ENCODE data around the gene NEBL. TPM values are rescaled to one million over a fixed set of nuclear protein-coding genes. Genes with fewer than 3 reads are reported as not detected.

The NEBL gene
- total and polyA plus RNA-seq, 2 donors from 2014 or later = 13.8 to 21.2 TPM

DNA sequence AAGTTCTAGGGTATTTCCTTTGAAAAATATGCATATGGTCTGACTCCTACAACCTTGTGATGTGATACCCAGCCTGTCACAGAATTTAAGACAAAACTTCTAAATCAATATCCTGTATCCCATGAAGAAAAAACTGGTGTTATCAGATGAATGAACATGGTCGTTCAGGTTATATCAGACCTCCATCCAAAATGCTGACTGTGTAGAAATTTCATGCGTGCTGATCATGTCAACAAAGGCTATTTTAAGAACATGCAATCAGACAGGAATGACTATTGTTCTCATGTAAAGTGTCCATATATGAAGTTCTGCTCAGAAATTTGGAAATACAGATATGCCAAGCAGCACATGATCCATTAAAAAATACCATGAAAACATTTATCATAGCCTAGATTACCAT is 62.3 kb downstream of the NEBL start:
- intact Hi-C loops (cut with DNase I) = no loop called here
- no peaks in the 10 kb centered on the region for H3K27me3 ChIP-seq (ENCODE audit: control insufficient read depth, insufficient read depth, low read length)
- peaks cover 0 to 7% (median 2%) of the 10 kb centered on the region in 3 donors for H3K9me3 ChIP-seq (ENCODE audit: control insufficient read depth in 2 of 3, insufficient read depth in 1 of 3, low read length in 3 of 3)
- H3K36me3 ChIP-seq (ENCODE audit: control insufficient read depth in 2 of 3, insufficient read depth in 3 of 3, low read length in 3 of 3) = peaks cover 0 to 4% (median 0%) of the 10 kb centered on the region in 3 donors
- H3K27ac ChIP-seq (ENCODE audit: low read depth in 2 of 2, low read length in 2 of 2) = no peak overlapping the region
- TF ChIP-seq CTCF (IDR thresholded peaks at IDR 0.05; ENCODE audit: borderline replicate concordance, extremely low read depth, insufficient read depth) = no peak
- no peak overlapping the region for H3K4me3 ChIP-seq (ENCODE audit: low read length in 3 of 3)
- DNase-seq (no peak), FAIRE-seq (no peak)
- no peaks in the 10 kb centered on the region for H3K4me1 ChIP-seq (ENCODE audit: control insufficient read depth in 2 of 3, insufficient read depth in 2 of 3, low read depth in 1 of 3, low read length in 3 of 3)
- no peak overlapping the region for H3K9ac ChIP-seq (ENCODE audit: low read length in 3 of 3)

DNA sequence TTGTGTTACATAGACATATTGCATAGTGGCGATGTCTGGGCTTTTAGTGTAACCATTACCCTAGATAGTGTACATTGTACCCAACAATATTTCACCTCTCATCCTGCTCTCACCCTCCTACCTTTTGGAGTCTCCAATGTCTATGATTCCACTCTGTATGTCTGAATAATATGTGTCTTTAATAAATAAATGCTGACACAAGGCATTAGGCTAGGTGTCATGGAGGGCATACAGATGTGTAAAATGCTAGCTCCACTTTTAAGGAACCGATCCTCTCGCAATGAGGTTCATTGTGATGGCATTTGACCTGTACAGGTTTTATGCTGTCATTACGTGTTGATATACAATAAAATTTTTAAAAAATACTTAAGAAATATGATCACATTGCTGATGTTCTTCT is 74.3 kb downstream of the NEBL start:
- intact Hi-C loops (cut with DNase I) = no loop called here
- H3K9ac ChIP-seq (ENCODE audit: low read length in 3 of 3) = no peak overlapping the region
- H3K27ac ChIP-seq (ENCODE audit: low read depth in 2 of 2, low read length in 2 of 2) = no peak overlapping the region
- no peak for TF ChIP-seq CTCF (IDR thresholded peaks at IDR 0.05; ENCODE audit: borderline replicate concordance, extremely low read depth, insufficient read depth)
- DNase-seq = no peak
- H3K4me1 ChIP-seq (ENCODE audit: control insufficient read depth in 2 of 3, insufficient read depth in 2 of 3, low read depth in 1 of 3, low read length in 3 of 3) = no peaks in the 10 kb centered on the region
- FAIRE-seq = no peak
- no peaks in the 10 kb centered on the region for H3K9me3 ChIP-seq (ENCODE audit: control insufficient read depth in 2 of 3, insufficient read depth in 1 of 3, low read length in 3 of 3)
- no peak overlapping the region for H3K4me3 ChIP-seq (ENCODE audit: low read length in 3 of 3)
- H3K36me3 ChIP-seq (ENCODE audit: control insufficient read depth in 2 of 3, insufficient read depth in 3 of 3, low read length in 3 of 3) = peaks cover 0 to 2% (median 0%) of the 10 kb centered on the region in 3 donors
- H3K27me3 ChIP-seq (ENCODE audit: control insufficient read depth, insufficient read depth, low read length) = no peaks in the 10 kb centered on the region

GRCh38 chr10:20817646-20818045 is 79.5 kb downstream of the NEBL start:
- Histone ChIP-seq H3K4me1 (ENCODE audit: control insufficient read depth in 2 of 3, insufficient read depth in 2 of 3, low read depth in 1 of 3, low read length in 3 of 3) (no peaks in the 10 kb centered on the region), H3K9me3 (ENCODE audit: control insufficient read depth in 2 of 3, insufficient read depth in 1 of 3, low read length in 3 of 3) (no peaks in the 10 kb centered on the region), H3K4me3 (ENCODE audit: low read length in 3 of 3) (no peak overlapping the region), H3K27ac (ENCODE audit: low read depth in 2 of 2, low read length in 2 of 2) (no peak overlapping the region), H3K27me3 (ENCODE audit: control insufficient read depth, insufficient read depth, low read length) (no peaks in the 10 kb centered on the region), H3K9ac (ENCODE audit: low read length in 3 of 3) (no peak overlapping the region), H3K36me3 (ENCODE audit: control insufficient read depth in 2 of 3, insufficient read depth in 3 of 3, low read length in 3 of 3) (no peaks in the 10 kb centered on the region)
- FAIRE-seq (no peak), DNase-seq (no peak)
- intact Hi-C loops (cut with DNase I) = no loop called here
- TF ChIP-seq CTCF (IDR thresholded peaks at IDR 0.05; ENCODE audit: borderline replicate concordance, extremely low read depth, insufficient read depth) = no peak

DNA sequence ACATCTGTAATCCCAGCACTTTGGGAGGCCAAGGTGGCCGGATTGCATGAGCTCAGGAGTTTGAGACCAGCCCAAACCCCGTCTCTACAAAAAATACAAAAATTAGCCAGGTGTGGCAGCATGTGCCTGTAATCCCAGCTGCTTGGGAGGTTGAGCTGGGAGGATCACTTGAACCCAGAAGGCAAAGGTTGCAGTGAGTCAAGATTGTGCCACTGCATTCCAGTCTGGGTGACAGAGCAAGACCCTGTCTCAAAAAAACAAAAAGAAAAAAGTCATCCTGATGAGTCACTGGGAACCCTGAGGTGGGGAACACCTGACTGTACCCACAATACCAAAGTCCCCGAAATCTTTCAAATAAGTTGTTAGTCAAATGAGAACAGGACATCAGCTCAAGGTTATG is 80.0 kb downstream of the NEBL start:
- H3K27ac ChIP-seq (ENCODE audit: low read depth in 2 of 2, low read length in 2 of 2) = no peak overlapping the region
- H3K27me3 ChIP-seq (ENCODE audit: control insufficient read depth, insufficient read depth, low read length) = no peaks in the 10 kb centered on the region
- FAIRE-seq (no peak), DNase-seq (no peak)
- no peak overlapping the region for H3K4me3 ChIP-seq (ENCODE audit: low read length in 3 of 3)
- TF ChIP-seq CTCF (IDR thresholded peaks at IDR 0.05; ENCODE audit: borderline replicate concordance, extremely low read depth, insufficient read depth) = no peak
- no peak overlapping the region for H3K9ac ChIP-seq (ENCODE audit: low read length in 3 of 3)
- intact Hi-C loops (cut with DNase I) = no loop called here
- H3K36me3 ChIP-seq (ENCODE audit: control insufficient read depth in 2 of 3, insufficient read depth in 3 of 3, low read length in 3 of 3) = no peaks in the 10 kb centered on the region
- no peaks in the 10 kb centered on the region for H3K4me1 ChIP-seq (ENCODE audit: control insufficient read depth in 2 of 3, insufficient read depth in 2 of 3, low read depth in 1 of 3, low read length in 3 of 3)
- no peaks in the 10 kb centered on the region for H3K9me3 ChIP-seq (ENCODE audit: control insufficient read depth in 2 of 3, insufficient read depth in 1 of 3, low read length in 3 of 3)
